ENCODE measurements around the gene ZCWPW1.
"Not testable (repeated sequence)": the region's sequence is repeated elsewhere in the genome, so short reads cannot be mapped to it uniquely, and the experiment has no call there.

Gene ZCWPW1

GRCh38 chr7:100386940-100387339 lies 41.6 kb downstream of the ZCWPW1 start:
- no peaks in the 10 kb centered on the region for H3K36me3 ChIP-seq (ENCODE audit: insufficient read depth, low read length)

DNA sequence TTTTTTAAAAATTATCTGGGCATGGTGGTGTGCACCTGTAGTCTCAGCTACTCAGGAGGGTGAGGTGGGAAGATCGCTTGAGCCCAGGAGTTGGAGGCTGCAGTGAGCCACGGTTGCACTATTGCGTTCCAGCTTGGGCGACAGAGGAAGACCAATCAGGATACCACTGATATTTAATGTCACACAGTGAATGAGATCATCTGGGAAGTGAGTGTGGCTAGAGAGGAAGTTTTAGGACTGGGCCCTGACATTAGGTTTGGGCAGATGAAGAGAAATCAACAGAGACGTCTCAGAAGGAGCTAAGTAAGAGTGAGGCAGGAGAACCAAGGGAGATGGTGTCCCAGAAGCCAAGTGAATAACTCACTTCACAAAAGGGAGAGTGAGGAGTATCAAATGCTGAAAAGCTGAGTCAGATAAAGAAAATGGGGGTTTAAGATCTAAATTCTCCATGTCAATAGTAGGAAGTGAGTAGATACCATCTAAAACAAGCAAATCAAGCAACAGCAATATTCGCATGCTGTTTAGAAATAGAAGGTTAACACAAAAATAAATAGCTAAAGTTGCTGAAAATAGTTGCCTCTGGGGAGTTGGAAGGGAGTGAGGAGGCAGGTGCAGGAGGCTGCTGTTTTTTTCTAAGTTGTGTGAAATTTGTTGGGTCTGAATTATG lies 43.7 kb downstream of the ZCWPW1 start:
- no peaks in the 10 kb centered on the region for H3K79me2 ChIP-seq (ENCODE audit: insufficient read depth, low read length)
- H3K36me3 ChIP-seq (ENCODE audit: insufficient read depth, low read length) = no peaks in the 10 kb centered on the region
- H3K4me2 ChIP-seq (ENCODE audit: low read length) = no peak overlapping the region
- H3K4me3 ChIP-seq (ENCODE audit: low read depth, low read length, poor library complexity, severe bottlenecking) = no peak overlapping the region
- no peak for TF ChIP-seq EZH2 (IDR thresholded peaks at IDR 0.05; ENCODE audit: borderline replicate concordance, low read length)
- TF ChIP-seq, protein P1, sequence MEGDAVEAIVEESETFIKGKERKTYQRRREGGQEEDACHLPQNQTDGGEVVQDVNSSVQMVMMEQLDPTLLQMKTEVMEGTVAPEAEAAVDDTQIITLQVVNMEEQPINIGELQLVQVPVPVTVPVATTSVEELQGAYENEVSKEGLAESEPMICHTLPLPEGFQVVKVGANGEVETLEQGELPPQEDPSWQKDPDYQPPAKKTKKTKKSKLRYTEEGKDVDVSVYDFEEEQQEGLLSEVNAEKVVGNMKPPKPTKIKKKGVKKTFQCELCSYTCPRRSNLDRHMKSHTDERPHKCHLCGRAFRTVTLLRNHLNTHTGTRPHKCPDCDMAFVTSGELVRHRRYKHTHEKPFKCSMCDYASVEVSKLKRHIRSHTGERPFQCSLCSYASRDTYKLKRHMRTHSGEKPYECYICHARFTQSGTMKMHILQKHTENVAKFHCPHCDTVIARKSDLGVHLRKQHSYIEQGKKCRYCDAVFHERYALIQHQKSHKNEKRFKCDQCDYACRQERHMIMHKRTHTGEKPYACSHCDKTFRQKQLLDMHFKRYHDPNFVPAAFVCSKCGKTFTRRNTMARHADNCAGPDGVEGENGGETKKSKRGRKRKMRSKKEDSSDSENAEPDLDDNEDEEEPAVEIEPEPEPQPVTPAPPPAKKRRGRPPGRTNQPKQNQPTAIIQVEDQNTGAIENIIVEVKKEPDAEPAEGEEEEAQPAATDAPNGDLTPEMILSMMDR (IDR thresholded peaks at IDR 0.05; ENCODE audit: low read length) = no peak
- no peak overlapping the region for H3K27ac ChIP-seq (ENCODE audit: low read depth, low read length, poor library complexity, severe bottlenecking)
- H3K27me3 ChIP-seq (ENCODE audit: insufficient read depth, low read length) = peaks cover 10% of the 10 kb centered on the region; the same call in 1 of the 2 replicates
- H3K9me2 ChIP-seq (ENCODE audit: low read depth, low read length) = no peaks in the 10 kb centered on the region
- no peak overlapping the region for H2AFZ ChIP-seq (ENCODE audit: low read length)
- no peaks in the 10 kb centered on the region for H4K20me1 ChIP-seq (ENCODE audit: insufficient read depth, low read length)
- no peaks in the 10 kb centered on the region for H3K9me3 ChIP-seq (ENCODE audit: low read length)
- H3F3A ChIP-seq (ENCODE audit: insufficient read depth, low read length) = no peaks in the 10 kb centered on the region
- no peaks in the 10 kb centered on the region for H3K4me1 ChIP-seq (ENCODE audit: insufficient read depth, low read length, severe bottlenecking)
- no peak overlapping the region for H3K9ac ChIP-seq (ENCODE audit: low read length)

More at GRCh38 chr7:100386940-100387339, 41.6 kb downstream of the ZCWPW1 start:
- no peak for TF ChIP-seq EZH2 (IDR thresholded peaks at IDR 0.05; ENCODE audit: borderline replicate concordance, low read length)
- TF ChIP-seq, protein P1 (IDR thresholded peaks at IDR 0.05; ENCODE audit: low read length) = no peak
- H3K4me2 ChIP-seq (ENCODE audit: low read length) = no peak overlapping the region
- H3K9me3 ChIP-seq (ENCODE audit: low read length) = no peaks in the 10 kb centered on the region
- no peak overlapping the region for H3K27ac ChIP-seq (ENCODE audit: low read depth, low read length, poor library complexity, severe bottlenecking)
- H3K9me2 ChIP-seq (ENCODE audit: low read depth, low read length) = no peaks in the 10 kb centered on the region
- H3F3A ChIP-seq (ENCODE audit: insufficient read depth, low read length) = no peaks in the 10 kb centered on the region
- H4K20me1 ChIP-seq (ENCODE audit: insufficient read depth, low read length) = no peaks in the 10 kb centered on the region
- H3K27me3 ChIP-seq (ENCODE audit: insufficient read depth, low read length) = peaks cover 12% of the 10 kb centered on the region; the same call in 1 of the 2 replicates
- H3K4me3 ChIP-seq (ENCODE audit: low read depth, low read length, poor library complexity, severe bottlenecking) = no peak overlapping the region
- H3K4me1 ChIP-seq (ENCODE audit: insufficient read depth, low read length, severe bottlenecking) = no peaks in the 10 kb centered on the region
- H3K79me2 ChIP-seq (ENCODE audit: insufficient read depth, low read length) = no peaks in the 10 kb centered on the region
- H3K9ac ChIP-seq (ENCODE audit: low read length) = no peak overlapping the region
- H2AFZ ChIP-seq (ENCODE audit: low read length) = no peak overlapping the region

GRCh38 chr7:100382234-100382853 lies 46.2 kb downstream of the ZCWPW1 start:
- not testable (repeated sequence) for H2AFZ ChIP-seq (ENCODE audit: low read length); H3K9me2 ChIP-seq (ENCODE audit: low read depth, low read length); H3F3A ChIP-seq (ENCODE audit: insufficient read depth, low read length); H3K4me3 ChIP-seq (ENCODE audit: low read depth, low read length, poor library complexity, severe bottlenecking); H3K27ac ChIP-seq (ENCODE audit: low read depth, low read length, poor library complexity, severe bottlenecking); H3K27me3 ChIP-seq (ENCODE audit: insufficient read depth, low read length); H3K4me1 ChIP-seq (ENCODE audit: insufficient read depth, low read length, severe bottlenecking); H3K4me2 ChIP-seq (ENCODE audit: low read length); H3K9me3 ChIP-seq (ENCODE audit: low read length); H3K36me3 ChIP-seq (ENCODE audit: insufficient read depth, low read length); H4K20me1 ChIP-seq (ENCODE audit: insufficient read depth, low read length); H3K79me2 ChIP-seq (ENCODE audit: insufficient read depth, low read length); H3K9ac ChIP-seq (ENCODE audit: low read length)

- H4K20me1 ChIP-seq (ENCODE audit: insufficient read depth, low read length); H3K9ac ChIP-seq (ENCODE audit: low read length); H3F3A ChIP-seq (ENCODE audit: insufficient read depth, low read length); H3K4me1 ChIP-seq (ENCODE audit: insufficient read depth, low read length, severe bottlenecking); H3K9me2 ChIP-seq (ENCODE audit: low read depth, low read length); H3K79me2 ChIP-seq (ENCODE audit: insufficient read depth, low read length); H3K9me3 ChIP-seq (ENCODE audit: low read length); H3K36me3 ChIP-seq (ENCODE audit: insufficient read depth, low read length); H3K27ac ChIP-seq (ENCODE audit: low read depth, low read length, poor library complexity, severe bottlenecking); H2AFZ ChIP-seq (ENCODE audit: low read length); H3K27me3 ChIP-seq (ENCODE audit: insufficient read depth, low read length); H3K4me2 ChIP-seq (ENCODE audit: low read length); H3K4me3 ChIP-seq (ENCODE audit: low read depth, low read length, poor library complexity, severe bottlenecking): not testable (repeated sequence)
Observed at GRCh38 chr7:100381531-100382233, 46.8 kb downstream of the ZCWPW1 start.
